WTC11 (cell line): ENCODE data around the gene BCL7C. TPM values are rescaled to one million over a fixed set of nuclear protein-coding genes. Genes with fewer than 3 reads are reported as not detected.
"Not testable (repeated sequence)": the region's sequence is repeated elsewhere in the genome, so short reads cannot be mapped to it uniquely, and the experiment has no call there.

ENCODE experiments used
- ATAC-seq: fragments of 200-7000 bp; cut with Tn5 transposase; 2 replicates; pipeline ENCODE4 v1.10.0; 2021; ENCODE audit warnings: mild to moderate bottlenecking, moderate library complexity
- CTCF ChIA-PET: fragments of 300-600 bp; sonication (Branson Sonifier 250); formaldehyde crosslinking; loops from one replicate; lab custom pipeline; 2021; ENCODE audit warnings: antibody characterized with exemption; lab: Charles Lee
- POLR2A ChIA-PET: fragments of 350-600 bp; sonication (Branson Sonifier 250); formaldehyde crosslinking; loops from one replicate; lab custom pipeline; 2021; ENCODE audit warnings: antibody characterized with exemption; lab: Charles Lee
- DNase-seq: peaks from one replicate; pipeline ENCODE4 v3.0.0; 2021; ENCODE audit warnings: low spot score
- H3K27ac Mint-ChIP-seq: 2 replicates; pipeline ENCODE4 v1.8.0; 2021; ENCODE audit warnings: mixed read lengths
- H3K27me3 Mint-ChIP-seq: 2 replicates; pipeline ENCODE4 v1.8.0; 2021; ENCODE audit warnings: low read depth, mild to moderate bottlenecking, moderate library complexity, mixed read lengths
- H3K36me3 Mint-ChIP-seq: 2 replicates; pipeline ENCODE4 v1.8.0; 2021; ENCODE audit warnings: mixed read lengths
- H3K4me1 Mint-ChIP-seq: 2 replicates; pipeline ENCODE4 v1.8.0; 2022; ENCODE audit warnings: mixed read lengths
- H3K4me3 Mint-ChIP-seq: 2 replicates; pipeline ENCODE4 v1.8.0; 2021; ENCODE audit warnings: mild to moderate bottlenecking, moderate library complexity, mixed read lengths
- H3K9me3 Mint-ChIP-seq: 2 replicates; pipeline ENCODE4 v1.8.0; 2021; ENCODE audit warnings: mixed read lengths
- CBFB ChIP-seq: sonication (generic); formaldehyde crosslinking; IDR thresholded peaks from 2 replicates; pipeline ENCODE4 v1.8.1; 2022; ENCODE audit warnings: mild to moderate bottlenecking, low read depth, missing genetic modification reagents
- CREB1 ChIP-seq: sonication (generic); formaldehyde crosslinking; IDR thresholded peaks from 2 replicates; pipeline ENCODE4 v1.8.0; 2023; ENCODE audit warnings: mild to moderate bottlenecking, missing genetic modification reagents
- CTCF ChIP-seq: fragments of 200-600 bp; IDR thresholded peaks from 2 replicates; pipeline ENCODE4 v1.8.0; 2022; ENCODE audit warnings: antibody characterized with exemption
- ESRRA ChIP-seq: sonication (generic); formaldehyde crosslinking; IDR thresholded peaks from 2 replicates; pipeline ENCODE4 v1.8.1; 2022; ENCODE audit warnings: mild to moderate bottlenecking, missing genetic modification reagents, borderline replicate concordance
- GRHL2 ChIP-seq: fragments of 250-450 bp; sonication (Bioruptor Pico); IDR thresholded peaks from 2 replicates; pipeline ENCODE4 v1.8.0; 2022; ENCODE audit warnings: mild to moderate bottlenecking, moderate library complexity; ENCODE audit not compliant: insufficient replicate concordance, severe bottlenecking
- GTF2I ChIP-seq: fragments of 250-450 bp; sonication (Bioruptor Pico); conservative IDR thresholded peaks from 2 replicates; pipeline ENCODE4 v1.4.0; 2021; ENCODE audit warnings: mild to moderate bottlenecking
- HMGXB4 ChIP-seq: sonication (generic); formaldehyde crosslinking; IDR thresholded peaks from 2 replicates; pipeline ENCODE4 v1.8.1; 2023; ENCODE audit warnings: mild to moderate bottlenecking, moderate library complexity, missing genetic modification reagents
- JUN ChIP-seq: sonication (generic); formaldehyde crosslinking; IDR thresholded peaks from 2 replicates; pipeline ENCODE4 v1.8.0; 2023; ENCODE audit warnings: mild to moderate bottlenecking, missing genetic modification reagents
- MXD4 ChIP-seq: fragments of 250-450 bp; sonication (Bioruptor Pico); IDR thresholded peaks from 2 replicates; pipeline ENCODE4 v1.8.0; 2021; ENCODE audit warnings: mild to moderate bottlenecking, moderate library complexity, borderline replicate concordance
- NFATC4 ChIP-seq: fragments of 250-450 bp; sonication (Bioruptor Pico); IDR thresholded peaks from 2 replicates; pipeline ENCODE4 v1.9.0; 2021; ENCODE audit warnings: mild to moderate bottlenecking
- NR3C1 ChIP-seq: sonication (generic); formaldehyde crosslinking; conservative IDR thresholded peaks from 2 replicates; pipeline ENCODE4 v1.8.1; 2023; ENCODE audit warnings: low read depth, mild to moderate bottlenecking, missing genetic modification reagents
- OVOL2 ChIP-seq: fragments of 250-450 bp; sonication (Bioruptor Pico); IDR thresholded peaks from 2 replicates; pipeline ENCODE4 v1.9.0; 2021; ENCODE audit warnings: mild to moderate bottlenecking, borderline replicate concordance
- PREB ChIP-seq: sonication (generic); formaldehyde crosslinking; IDR thresholded peaks from 2 replicates; pipeline ENCODE4 v1.8.1; 2022; ENCODE audit warnings: mild to moderate bottlenecking, missing genetic modification reagents, moderate library complexity, borderline replicate concordance
- SOX15 ChIP-seq: fragments of 250-450 bp; sonication (Bioruptor Pico); IDR thresholded peaks from 2 replicates; pipeline ENCODE4 v1.9.0; 2021; ENCODE audit warnings: mild to moderate bottlenecking
- TEAD1 ChIP-seq: sonication (generic); formaldehyde crosslinking; IDR thresholded peaks from 2 replicates; pipeline ENCODE4 v1.8.0; 2022; ENCODE audit warnings: mild to moderate bottlenecking, missing genetic modification reagents
- TEAD4 ChIP-seq: sonication (generic); formaldehyde crosslinking; IDR thresholded peaks from 2 replicates; pipeline ENCODE4 v1.8.0; 2022; ENCODE audit warnings: mild to moderate bottlenecking, missing genetic modification reagents
- ZNF281 ChIP-seq: sonication (generic); formaldehyde crosslinking; IDR thresholded peaks from 2 replicates; pipeline ENCODE4 v1.8.0; 2023; ENCODE audit warnings: mild to moderate bottlenecking, missing genetic modification reagents
- ZNF512 ChIP-seq: sonication (generic); formaldehyde crosslinking; IDR thresholded peaks from 2 replicates; pipeline ENCODE4 v1.8.1; 2022; ENCODE audit warnings: missing genetic modification reagents, borderline replicate concordance
- total RNA-seq: library from RNA; stranded (reverse); gene quantifications from 3 replicates; pipeline ENCODE4 v1.2.3, GENCODE V29; 2021

BCL7C gene
- total RNA-seq, 1 experiment from 2014 or later, result 18.3 TPM

GRCh38 chr16:30941600-30942425 lies 47.9 kb upstream of the BCL7C start (continued):
- no peak for TF ChIP-seq PREB
- peak; percentile 48; the same call in 1 of the 2 replicates for TF ChIP-seq HMGXB4 (CRISPR knock-in tag)

GRCh38 chr16:30939571-30939970 lies 45.7 kb upstream of the BCL7C start:
- H3K4me1 Mint-ChIP-seq, H3K9me3 Mint-ChIP-seq, H3K27me3 Mint-ChIP-seq, POLR2A ChIA-PET, H3K27ac Mint-ChIP-seq, ATAC-seq, H3K4me3 Mint-ChIP-seq, DNase-seq: not testable (repeated sequence)
- H3K36me3 Mint-ChIP-seq, result peaks cover 53% of the 10 kb centered on the region
- CTCF ChIA-PET, result interaction anchor here (0.6 to 4.2 kb wide), 6 partner anchors 13 to 467 kb away, joined by 3 to 79 read pairs (median 6); partner anchors contain the start of genes FBXL19 and HSD3B7

- no peak overlapping the region for H3K4me3 Mint-ChIP-seq
- no peak for ATAC-seq
- CTCF ChIA-PET, result interaction anchor here (1.9 kb wide), 1 partner anchor 47 kb away, joined by 7 read pairs; the partner anchor contains the start of gene HSD3B7
These were observed 43.8 kb upstream of the BCL7C start for GRCh38 chr16:30937692-30938091.

More at GRCh38 chr16:30937692-30938091, 43.8 kb upstream of the BCL7C start:
- H3K27me3 Mint-ChIP-seq, result no peaks in the 10 kb centered on the region
- no peak for DNase-seq
- POLR2A ChIA-PET, result no interaction called here
- H3K36me3 Mint-ChIP-seq, result peaks cover 40% of the 10 kb centered on the region
- H3K27ac Mint-ChIP-seq, result no peak overlapping the region
- no peak for TF ChIP-seq ZNF281 (CRISPR knock-in tag)
- no peak for TF ChIP-seq GRHL2 (CRISPR knock-in tag)
- TF ChIP-seq CBFB (CRISPR knock-in tag), result no peak
- no peak for TF ChIP-seq CREB1 (CRISPR knock-in tag)
- no peak for TF ChIP-seq ZNF512 (CRISPR knock-in tag)
- no peak for TF ChIP-seq CTCF
- TF ChIP-seq SOX15, result no peak
- no peak for TF ChIP-seq TEAD4 (CRISPR knock-in tag)
- no peak for TF ChIP-seq TEAD1 (CRISPR knock-in tag)
- no peak for TF ChIP-seq NR3C1 (CRISPR knock-in tag)
- TF ChIP-seq NFATC4 (CRISPR knock-in tag), result no peak
- no peak for TF ChIP-seq JUN (CRISPR knock-in tag)
- TF ChIP-seq OVOL2 (CRISPR knock-in tag), result no peak
- no peak for TF ChIP-seq ESRRA
- no peak for TF ChIP-seq GTF2I
- TF ChIP-seq MXD4 (CRISPR knock-in tag), result no peak
- H3K4me1 Mint-ChIP-seq, result peaks cover 5% of the 10 kb centered on the region
- no peaks in the 10 kb centered on the region for H3K9me3 Mint-ChIP-seq
